ENCODE measurements around the gene DNAJC15.
"Not testable (repeated sequence)": the region's sequence is repeated elsewhere in the genome, so short reads cannot be mapped to it uniquely, and the experiment has no call there.

The DNAJC15 gene

GRCh38 chr13:43023289-43023963, at the start of gene DNAJC15:
Gene DNAJC15 (plus strand): TSS chr13:43023586. CDS start chr13:43023627, 41 bp downstream.
- no peak for DNase-seq

- DNase-seq = no peak
Observed at GRCh38 chr13:42976066-42976465, 47.3 kb upstream of the DNAJC15 start.

GRCh38 chr13:42977219-42977659, 46.1 kb upstream of the DNAJC15 start:
- no peak for DNase-seq

GRCh38 chr13:42981317-42981716, 42.1 kb upstream of the DNAJC15 start:
- DNase-seq = no peak

GRCh38 chr13:42981853-42982252, 41.5 kb upstream of the DNAJC15 start:
- no peak for DNase-seq

- no peak for DNase-seq
Observed at GRCh38 chr13:42984026-42984425, 39.4 kb upstream of the DNAJC15 start.

GRCh38 chr13:42984691-42985090, 38.7 kb upstream of the DNAJC15 start:
- no peak for DNase-seq

- no peak for DNase-seq
Observed at GRCh38 chr13:42985312-42986175, 37.8 kb upstream of the DNAJC15 start.

- no peak for DNase-seq
Observed at GRCh38 chr13:42986176-42986574, 37.2 kb upstream of the DNAJC15 start.

GRCh38 chr13:42990291-42991232, 32.8 kb upstream of the DNAJC15 start:
- DNase-seq = no peak

GRCh38 chr13:42991233-42991897, 32.0 kb upstream of the DNAJC15 start:
- DNase-seq = not testable (repeated sequence)

GRCh38 chr13:42991898-42992763, 31.3 kb upstream of the DNAJC15 start, which contains the start of gene EPSTI1:
Gene EPSTI1 (minus strand): TSS chr13:42992241. CDS start chr13:42992165, 76 bp downstream.
- DNase-seq = no peak

- no peak for DNase-seq
Observed at GRCh38 chr13:42992764-42993122, 30.6 kb upstream of the DNAJC15 start.

- no peak for DNase-seq
Observed at GRCh38 chr13:42994878-42995277, 28.5 kb upstream of the DNAJC15 start.

- no peak for DNase-seq
Observed at GRCh38 chr13:42996584-42996983, 26.8 kb upstream of the DNAJC15 start.

- no peak for DNase-seq
Observed at GRCh38 chr13:42997381-42997780, 26.0 kb upstream of the DNAJC15 start.

- DNase-seq = no peak
Observed at GRCh38 chr13:42999491-42999890, 23.9 kb upstream of the DNAJC15 start.

GRCh38 chr13:43000676-43001075, 22.7 kb upstream of the DNAJC15 start:
- no peak for DNase-seq

GRCh38 chr13:43002021-43002420, 21.4 kb upstream of the DNAJC15 start:
- DNase-seq = no peak

GRCh38 chr13:43003010-43003409, 20.4 kb upstream of the DNAJC15 start:
- no peak for DNase-seq

- no peak for DNase-seq
Observed at GRCh38 chr13:43003729-43004128, 19.7 kb upstream of the DNAJC15 start.
